Measurements from ENCODE around the gene AFM. TPM values are rescaled to one million over a fixed set of nuclear protein-coding genes. Genes with fewer than 3 reads are reported as not detected.

The AFM gene
- total RNA-seq, 1 experiment from 2014 or later: not detected

DNA sequence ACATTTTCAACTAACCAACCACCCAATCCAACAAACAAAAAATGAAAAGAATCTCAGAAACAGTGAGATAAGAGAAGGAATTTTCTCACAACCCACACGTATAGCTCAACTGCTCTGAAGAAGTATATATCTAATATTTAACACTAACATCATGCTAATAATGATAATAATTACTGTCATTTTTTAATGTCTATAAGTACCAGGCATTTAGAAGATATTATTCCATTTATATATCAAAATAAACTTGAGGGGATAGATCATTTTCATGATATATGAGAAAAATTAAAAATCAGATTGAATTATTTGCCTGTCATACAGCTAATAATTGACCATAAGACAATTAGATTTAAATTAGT, 49.8 kb upstream of the AFM start:
- H3T11ph ChIP-seq (ENCODE audit: low read length): no peak overlapping the region
- H3K4ac ChIP-seq (ENCODE audit: low read depth, low read length): no peak overlapping the region
- no peak overlapping the region for H3K4me3 Mint-ChIP-seq
- no peak overlapping the region for H3K23ac ChIP-seq (ENCODE audit: insufficient read length, low read depth, low read length)
- no peaks in the 10 kb centered on the region for H3K27me3 Mint-ChIP-seq (ENCODE audit: low read depth)
- no peaks in the 10 kb centered on the region for H3K23me2 ChIP-seq (ENCODE audit: insufficient read length, low read depth, low read length, poor library complexity, severe bottlenecking)
- H3K18ac ChIP-seq (ENCODE audit: insufficient read length, low read depth, low read length): no peak overlapping the region
- H3K4me1 ChIP-seq (ENCODE audit: insufficient read depth, low read length): no peaks in the 10 kb centered on the region
- H3K4me2 ChIP-seq (ENCODE audit: insufficient read depth, insufficient read length, low read length): no peak overlapping the region
- no peaks in the 10 kb centered on the region for H3K36me3 Mint-ChIP-seq (ENCODE audit: insufficient read depth in 1 of 3, low read depth in 3 of 3)
- H2BK20ac ChIP-seq (ENCODE audit: low read depth, low read length, poor library complexity, severe bottlenecking): no peak overlapping the region
- TF ChIP-seq CTCF (conservative IDR thresholded peaks at IDR 0.05): no peak
- no peak overlapping the region for H4K5ac ChIP-seq (ENCODE audit: insufficient read length, low read depth, low read length)
- H4K8ac ChIP-seq (replicated peaks; ENCODE audit: insufficient read length, low read depth, low read length): no peak overlapping the region
- no peaks in the 10 kb centered on the region for H3K9me3 Mint-ChIP-seq
- H3K79me2 ChIP-seq (ENCODE audit: insufficient read depth, low read length): no peaks in the 10 kb centered on the region
- WGBS (ENCODE audit: extremely low coverage, insufficient read length, low lambda C conversion rate): no CpG with 5 or more reads among the region's 1 CpG
- H3K56ac ChIP-seq (ENCODE audit: insufficient read length, low read depth, low read length): no peak overlapping the region
- H3K79me1 ChIP-seq (ENCODE audit: insufficient read depth, low read depth, low read length, poor library complexity, severe bottlenecking): no peaks in the 10 kb centered on the region
- H2BK5ac ChIP-seq (ENCODE audit: insufficient read length, low read length): no peak overlapping the region
- no peak overlapping the region for H3K9ac ChIP-seq (ENCODE audit: extremely low read depth, insufficient read length, low read length)
- no peak overlapping the region for H2AFZ ChIP-seq (ENCODE audit: low read length)
- H3K9me3 ChIP-seq (ENCODE audit: control insufficient read depth, low read depth, low read length): no peaks in the 10 kb centered on the region
- no peak overlapping the region for H2BK120ac ChIP-seq (ENCODE audit: low read depth, low read length, poor library complexity, severe bottlenecking)
- H2BK15ac ChIP-seq (ENCODE audit: low read depth, low read length): no peak overlapping the region
- H3K27me3 ChIP-seq (ENCODE audit: insufficient read depth, low read length): no peaks in the 10 kb centered on the region
- H3K14ac ChIP-seq (ENCODE audit: insufficient read depth, low read length): no peak overlapping the region
- no peak overlapping the region for H4K91ac ChIP-seq (ENCODE audit: insufficient read length, low read depth, low read length)
- H2BK12ac ChIP-seq (ENCODE audit: insufficient read length, low read depth, low read length): no peak overlapping the region
- no peak overlapping the region for H3K27ac ChIP-seq (ENCODE audit: insufficient read length, low read depth, low read length)
- no peak for DNase-seq
- H3K4me1 Mint-ChIP-seq: no peaks in the 10 kb centered on the region
- no peak overlapping the region for H3K27ac Mint-ChIP-seq
- no peaks in the 10 kb centered on the region for H4K20me1 ChIP-seq (ENCODE audit: control insufficient read depth, insufficient read depth, insufficient read length)
- H2AK5ac ChIP-seq (ENCODE audit: insufficient read length, low read length): no peak overlapping the region
